Astrocyte (in vitro differentiated cells and primary cell): ENCODE results near the gene MICU2. TPM values are rescaled to one million over a fixed set of nuclear protein-coding genes. Genes with fewer than 3 reads are reported as not detected.

Experiments used
- DNase-seq: peaks from one replicate; pipeline ENCODE4 v3.0.0-alpha.2; 2010; ENCODE audit warnings: low read depth
- FAIRE-seq: peaks from 2 replicates; lab custom pipeline; 2011; peaks lifted over from hg19 to GRCh38; lab: Jason Lieb, UNC
- H2AFZ ChIP-seq: 2 replicates; pipeline ENCODE4 v1.6.0; 2012; ENCODE audit warnings: low read depth, low read length, inconsistent platforms
- H3K27ac ChIP-seq: 2 replicates; pipeline ENCODE4 v1.5.1; 2011; ENCODE audit warnings: low read depth, low read length, inconsistent platforms
- H3K27me3 ChIP-seq: 2 replicates; pipeline ENCODE4 v1.6.0; 2011; ENCODE audit warnings: low read length, inconsistent platforms; ENCODE audit not compliant: insufficient read depth
- H3K36me3 ChIP-seq: 2 replicates; pipeline ENCODE4 v1.5.1; 2011; ENCODE audit warnings: low read length, inconsistent platforms; ENCODE audit not compliant: insufficient read depth
- H3K4me1 ChIP-seq: 2 replicates; pipeline ENCODE4 v1.5.1; 2011; ENCODE audit warnings: low read length, inconsistent platforms; ENCODE audit not compliant: insufficient read depth
- H3K4me2 ChIP-seq: 2 replicates; pipeline ENCODE4 v1.6.0; 2012; ENCODE audit warnings: low read length, inconsistent platforms
- H3K4me3 ChIP-seq: 2 replicates; pipeline ENCODE4 v1.5.1; 2011; ENCODE audit warnings: low read depth, mild to moderate bottlenecking, low read length, inconsistent platforms; ENCODE audit not compliant: insufficient read depth
- H3K79me2 ChIP-seq: 2 replicates; pipeline ENCODE4 v1.6.0; 2012; ENCODE audit warnings: mild to moderate bottlenecking, low read length, inconsistent platforms; ENCODE audit not compliant: insufficient read depth
- H3K9ac ChIP-seq: 2 replicates; pipeline ENCODE4 v1.6.0; 2012; ENCODE audit warnings: mild to moderate bottlenecking, low read length, inconsistent platforms
- H3K9me3 ChIP-seq: 2 replicates; pipeline ENCODE4 v1.5.1; 2012; ENCODE audit warnings: low read depth, mild to moderate bottlenecking, low read length, inconsistent platforms; ENCODE audit not compliant: insufficient read depth
- H4K20me1 ChIP-seq: 2 replicates; pipeline ENCODE4 v1.6.0; 2012; ENCODE audit warnings: low read length, inconsistent platforms; ENCODE audit not compliant: insufficient read depth
- H3K27ac Mint-ChIP-seq: one replicate; pipeline ENCODE4 v1.8.0; 2021; ENCODE audit warnings: mild to moderate bottlenecking, mixed read lengths; ENCODE audit not compliant: unreplicated experiment
- H3K27me3 Mint-ChIP-seq: one replicate; pipeline ENCODE4 v1.8.0; 2021; ENCODE audit warnings: low read depth, mixed read lengths; ENCODE audit not compliant: unreplicated experiment
- H3K36me3 Mint-ChIP-seq: one replicate; pipeline ENCODE4 v1.8.0; 2021; ENCODE audit warnings: low read depth, mixed read lengths; ENCODE audit not compliant: unreplicated experiment
- H3K4me1 Mint-ChIP-seq: one replicate; pipeline ENCODE4 v1.8.0; 2021; ENCODE audit warnings: low read depth, mixed read lengths; ENCODE audit not compliant: unreplicated experiment
- H3K4me3 Mint-ChIP-seq: one replicate; pipeline ENCODE4 v1.8.0; 2021; ENCODE audit warnings: mild to moderate bottlenecking, moderate library complexity, mixed read lengths; ENCODE audit not compliant: unreplicated experiment
- H3K9me3 Mint-ChIP-seq: one replicate; pipeline ENCODE4 v1.8.0; 2021; ENCODE audit warnings: mild to moderate bottlenecking, mixed read lengths; ENCODE audit not compliant: unreplicated experiment
- CTCF ChIP-seq: IDR thresholded peaks from 2 replicates; pipeline ENCODE4 v1.5.1; 2011; ENCODE audit warnings: low read depth, mild to moderate bottlenecking, inconsistent platforms, low read length, moderate library complexity; ENCODE audit not compliant: insufficient read depth
- EZH2 ChIP-seq: IDR thresholded peaks from 2 replicates; pipeline ENCODE4 v1.6.1; 2012; ENCODE audit warnings: mild to moderate bottlenecking, low read length, inconsistent platforms; ENCODE audit not compliant: insufficient read depth
- total RNA-seq: library from RNA; stranded (reverse); gene quantifications from 2 replicates; pipeline ENCODE4 v1.2.1, GENCODE V29; 2021

Gene MICU2
- total RNA-seq, 1 donor from 2014 or later: 31.8 TPM

- Mint-ChIP-seq H3K27me3 (no peaks in the 10 kb centered on the region), H3K4me3 (no peak overlapping the region), H3K9me3 (no peaks in the 10 kb centered on the region), H3K4me1 (no peaks in the 10 kb centered on the region), H3K27ac (no peak overlapping the region), H3K36me3 (peaks cover 5% of the 10 kb centered on the region)
- DNase-seq (no peak), FAIRE-seq (no peak)
- H3K79me2 ChIP-seq: no peaks in the 10 kb centered on the region
- H3K4me2 ChIP-seq: no peak overlapping the region
- no peaks in the 10 kb centered on the region for H4K20me1 ChIP-seq
- no peaks in the 10 kb centered on the region for H3K9me3 ChIP-seq
- H3K9ac ChIP-seq: no peak overlapping the region
- H3K4me3 ChIP-seq: no peak overlapping the region
- no peaks in the 10 kb centered on the region for H3K4me1 ChIP-seq
- no peaks in the 10 kb centered on the region for H3K27me3 ChIP-seq
- no peak overlapping the region for H2AFZ ChIP-seq
- H3K36me3 ChIP-seq: no peaks in the 10 kb centered on the region
- no peak overlapping the region for H3K27ac ChIP-seq
- no peak for TF ChIP-seq CTCF
- TF ChIP-seq EZH2: no peak
Observed at GRCh38 chr13:21501686-21502085, 102.3 kb downstream of the MICU2 start.

- Histone ChIP-seq H3K4me2 (no peak overlapping the region), H2AFZ (no peak overlapping the region), H3K36me3 (no peaks in the 10 kb centered on the region), H3K9ac (no peak overlapping the region), H3K27me3 (no peaks in the 10 kb centered on the region), H3K4me3 (no peak overlapping the region), H3K4me1 (no peaks in the 10 kb centered on the region), H3K79me2 (no peaks in the 10 kb centered on the region), H4K20me1 (no peaks in the 10 kb centered on the region), H3K9me3 (peaks cover 4% of the 10 kb centered on the region), H3K27ac (no peak overlapping the region)
- no peak for TF ChIP-seq EZH2
- TF ChIP-seq CTCF: no peak
- DNase-seq (no peak), FAIRE-seq (no peak)
- Mint-ChIP-seq H3K4me1 (no peaks in the 10 kb centered on the region), H3K4me3 (no peak overlapping the region), H3K27me3 (no peaks in the 10 kb centered on the region), H3K27ac (no peak overlapping the region), H3K36me3 (peaks cover 20% of the 10 kb centered on the region), H3K9me3 (peaks cover 20% of the 10 kb centered on the region)
Observed at GRCh38 chr13:21486322-21486721, 117.6 kb downstream of the MICU2 start.

- Histone ChIP-seq H3K4me1 (no peaks in the 10 kb centered on the region), H3K9me3 (peaks cover 4% of the 10 kb centered on the region), H4K20me1 (no peaks in the 10 kb centered on the region), H3K36me3 (no peaks in the 10 kb centered on the region), H3K4me3 (no peak overlapping the region), H3K9ac (no peak overlapping the region), H3K27ac (no peak overlapping the region), H3K27me3 (no peaks in the 10 kb centered on the region), H3K4me2 (no peak overlapping the region), H2AFZ (no peak overlapping the region), H3K79me2 (no peaks in the 10 kb centered on the region)
- no peak for TF ChIP-seq CTCF
- no peak for TF ChIP-seq EZH2
- no peak for FAIRE-seq
- H3K4me3 Mint-ChIP-seq: no peak overlapping the region
- DNase-seq: no peak
- peaks cover 17% of the 10 kb centered on the region for H3K9me3 Mint-ChIP-seq
- H3K27ac Mint-ChIP-seq: no peak overlapping the region
- no peaks in the 10 kb centered on the region for H3K27me3 Mint-ChIP-seq
- peaks cover 11% of the 10 kb centered on the region for H3K36me3 Mint-ChIP-seq
- H3K4me1 Mint-ChIP-seq: no peaks in the 10 kb centered on the region
Observed at GRCh38 chr13:21483748-21484147, 120.2 kb downstream of the MICU2 start.
